Stimulated activated CD8-positive, alpha-beta memory T cell treated with anti-CD3 and anti-CD28 coated beads, Interleukin-15, amount 100 ng/mL, for 4 hours (primary cell): ENCODE results near the gene NPTX1.
A peak's percentile ranks its signal among the peaks of the same experiment; 100 is the strongest.

ENCODE experiments used
- DNase-seq, 2 donors: peaks; one replicate each; pipeline ENCODE4 v3.0.0-alpha.2; 2020; ENCODE audit warnings: low read depth in 2 of 2

NPTX1 gene

DNA sequence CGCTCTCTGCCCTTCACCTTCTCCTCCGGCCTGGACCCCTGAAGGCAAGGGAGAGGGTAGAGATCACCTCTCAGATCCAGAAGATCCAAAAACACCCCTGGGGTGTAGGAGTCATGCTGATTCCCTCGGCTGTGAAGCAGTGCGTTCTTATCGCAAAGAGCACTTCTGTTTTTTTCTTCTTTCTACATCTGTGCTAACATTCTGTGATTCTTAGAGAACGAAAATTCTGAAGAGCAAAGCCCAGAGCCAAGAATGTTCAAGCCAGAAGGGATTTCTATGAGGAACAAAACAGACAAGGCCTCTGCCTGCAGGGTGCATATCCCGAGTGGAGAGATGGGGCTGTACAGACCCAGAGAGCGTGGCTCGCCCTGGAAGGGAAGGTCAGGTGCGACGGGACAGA is 17.2 kb downstream of the NPTX1 start:
- DNase-seq: no peak

GRCh38 chr17:80458016-80458415 is 18.4 kb downstream of the NPTX1 start:
- no peak for DNase-seq

GRCh38 chr17:80457236-80457856 is 19.1 kb downstream of the NPTX1 start:
- DNase-seq: no peak

- DNase-seq: no peak
Observed at GRCh38 chr17:80456465-80457235, 19.8 kb downstream of the NPTX1 start.

DNA sequence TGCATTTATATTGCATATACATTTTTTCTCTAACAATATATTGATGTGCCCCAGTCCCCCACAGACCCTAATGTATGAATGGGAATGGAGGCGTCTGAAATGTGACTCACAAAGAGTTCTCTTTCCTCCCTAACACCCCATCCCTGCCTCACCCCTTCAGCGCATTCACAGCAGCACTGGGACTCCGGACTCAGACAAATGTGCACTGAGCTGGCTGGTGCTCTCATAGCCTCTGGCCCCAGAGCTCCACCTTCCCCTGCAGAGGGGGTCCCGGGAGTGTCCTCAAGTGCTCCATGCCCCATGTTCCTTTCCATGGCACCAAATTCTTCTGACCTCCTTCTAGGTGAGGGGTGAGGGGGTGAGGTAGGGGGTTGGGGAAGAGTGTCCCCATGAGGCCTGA is 20.6 kb downstream of the NPTX1 start:
- no peak for DNase-seq

DNA sequence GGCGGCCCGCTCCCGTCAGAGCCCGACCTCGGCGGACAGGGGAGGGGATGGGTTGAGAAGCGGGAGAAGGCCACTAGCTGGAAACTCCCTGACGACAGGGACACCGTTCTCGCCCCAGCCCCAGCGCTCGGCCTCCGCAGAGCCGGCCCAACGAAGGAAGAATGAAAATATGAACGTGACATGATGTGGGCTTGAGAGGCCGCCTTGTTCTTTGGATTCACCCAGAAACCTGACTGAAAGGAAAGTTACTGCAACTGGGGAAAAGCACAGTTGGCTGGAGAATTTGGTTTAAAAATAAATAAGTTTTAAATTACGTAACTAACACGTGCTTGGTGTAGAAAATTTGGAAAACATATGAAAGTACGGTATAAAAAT is 21.1 kb downstream of the NPTX1 start:
- peak in 1 of 2 donors; percentile 30 for DNase-seq

DNA sequence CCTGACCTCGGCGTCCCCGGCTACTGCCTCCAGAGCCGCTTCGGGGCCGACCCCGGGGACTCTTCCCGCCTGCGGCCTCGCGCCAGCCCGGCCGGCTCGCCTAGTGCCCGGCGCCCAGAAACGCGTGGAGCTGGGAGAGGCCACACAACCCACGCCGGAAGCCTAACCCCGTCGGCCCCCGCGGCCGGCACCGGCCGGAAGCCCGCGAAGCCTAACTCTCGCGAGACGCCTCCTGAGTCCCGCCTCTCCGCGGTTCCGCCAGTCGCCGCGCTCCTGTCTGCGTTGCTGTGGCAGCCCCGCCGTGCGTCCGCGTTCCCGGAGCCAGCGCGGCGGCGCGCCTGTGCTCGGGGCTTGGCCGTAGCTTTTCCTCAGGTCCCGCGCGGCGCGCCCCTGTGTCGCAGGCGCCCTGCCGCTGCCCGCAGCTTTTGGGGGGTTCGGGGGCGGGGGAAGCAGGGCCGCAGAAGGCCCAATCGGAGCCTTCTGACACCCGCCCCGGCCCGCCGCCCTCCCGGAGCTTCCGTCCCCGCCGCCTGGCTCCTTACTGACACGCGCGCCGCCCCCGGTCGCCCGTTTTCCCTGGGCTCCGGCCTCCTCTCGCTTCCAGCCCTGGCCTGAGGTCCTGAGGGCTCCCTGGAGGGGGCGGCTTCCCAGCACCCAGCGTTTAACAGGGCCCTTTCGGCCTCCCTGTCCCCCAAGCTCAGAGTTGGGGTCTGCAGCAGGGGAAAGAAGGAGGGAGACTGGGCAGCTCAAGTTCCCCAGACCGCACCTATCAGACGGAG is 21.7 kb downstream of the NPTX1 start:
- peak; percentile 89 to 95 for DNase-seq

DNA sequence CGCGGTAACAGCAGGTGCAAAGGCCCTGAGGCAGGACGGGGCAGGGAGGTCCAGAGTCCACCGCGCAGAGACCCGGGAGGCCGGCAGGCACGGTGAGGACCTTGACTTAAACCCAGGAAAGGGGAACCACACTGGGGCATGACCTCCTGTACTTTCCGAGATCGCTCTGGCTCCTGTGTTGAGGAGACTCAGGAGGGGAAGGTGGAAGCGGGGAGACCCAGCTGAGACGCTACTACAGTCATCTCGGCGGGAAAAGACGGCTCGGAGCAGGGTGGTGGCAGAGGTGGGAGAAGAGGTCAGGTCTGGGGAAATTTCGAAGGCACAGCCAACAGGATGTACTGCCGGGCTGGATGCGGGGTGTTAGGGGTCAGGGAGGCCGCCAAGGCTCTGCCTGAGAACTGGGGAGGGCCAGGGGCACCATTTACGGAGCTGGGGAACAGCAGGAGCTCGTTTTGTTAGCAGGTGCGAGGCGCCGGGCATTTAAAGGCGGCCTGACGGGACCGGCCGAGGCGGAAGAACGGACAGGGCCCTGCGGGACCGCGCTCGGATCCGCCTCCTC is 22.3 kb downstream of the NPTX1 start:
- DNase-seq: no peak

DNA sequence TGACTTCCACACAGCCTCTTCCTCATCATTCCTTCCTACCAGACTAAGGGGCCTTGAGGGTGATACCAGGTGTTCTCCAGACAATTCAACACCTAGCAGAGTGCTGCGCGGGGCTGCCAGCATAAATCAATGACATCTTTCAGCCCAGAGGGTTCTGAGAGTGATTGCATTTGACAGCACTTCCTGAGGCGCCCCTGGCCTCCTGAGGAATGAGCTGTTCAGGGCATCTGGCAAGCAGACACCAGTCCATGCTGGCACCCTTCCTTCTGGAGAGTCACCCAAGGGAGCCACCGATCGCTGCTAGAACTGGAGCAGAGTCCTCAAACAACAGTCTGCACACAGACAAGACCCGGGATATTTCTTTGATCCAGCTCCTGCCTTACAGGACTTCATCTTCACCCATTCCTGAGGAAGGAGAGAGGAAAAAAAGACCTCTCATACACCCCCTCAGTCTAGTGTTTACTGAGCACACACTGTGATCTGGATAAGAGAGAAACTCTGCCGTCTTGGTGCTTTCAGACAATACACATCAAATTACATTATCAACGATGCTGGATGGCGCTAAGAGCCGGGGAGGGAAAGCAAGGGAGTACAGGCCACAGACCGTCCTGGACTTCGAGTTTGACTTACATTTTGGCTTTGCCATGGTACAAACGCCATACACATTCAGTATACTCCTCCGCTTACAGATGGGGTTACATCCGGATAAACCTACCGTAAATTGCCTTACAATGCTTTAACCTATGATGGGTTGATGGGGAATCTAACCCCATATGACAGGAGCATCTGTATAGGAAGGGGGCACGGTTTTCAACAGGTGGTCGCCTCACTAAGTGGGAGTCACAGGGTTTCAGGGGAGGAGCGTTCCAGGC is 23.0 kb downstream of the NPTX1 start:
- no peak for DNase-seq

- DNase-seq: no peak
Observed at GRCh38 chr17:80452173-80452915, 24.1 kb downstream of the NPTX1 start.

GRCh38 chr17:80451104-80451775 is 25.2 kb downstream of the NPTX1 start:
- no peak for DNase-seq

DNA sequence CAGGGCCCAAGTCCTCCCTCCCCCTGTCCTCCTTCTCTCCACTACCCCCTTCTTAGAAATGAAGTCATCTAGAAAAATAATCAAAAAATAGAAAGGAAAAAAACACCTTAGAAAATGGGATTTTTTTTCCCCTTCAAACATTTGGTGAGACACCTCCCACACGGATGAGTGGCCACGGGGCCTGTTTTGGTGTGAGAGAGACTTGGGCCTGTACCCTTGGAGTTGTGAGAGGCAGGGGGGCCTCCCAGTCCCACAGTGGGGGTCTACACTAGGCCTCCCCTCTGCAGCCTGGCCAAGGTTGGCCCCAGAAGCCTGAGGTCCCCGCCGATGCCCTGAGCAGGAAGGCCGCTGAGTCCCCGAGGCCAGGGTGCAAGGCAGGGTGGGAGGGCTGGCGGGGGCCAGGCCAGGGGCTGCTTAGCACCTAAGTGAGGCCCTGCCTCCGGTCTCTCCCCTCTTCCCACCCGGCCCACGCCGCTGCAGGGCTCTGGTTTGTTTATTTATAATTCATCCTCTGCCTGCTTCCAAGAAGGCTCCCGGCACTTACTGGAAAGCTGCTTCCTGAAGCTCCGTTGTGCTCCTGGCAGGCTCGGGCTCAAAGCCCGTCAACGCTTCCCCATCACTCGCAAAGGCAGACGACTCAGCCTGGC is 26.4 kb downstream of the NPTX1 start:
- DNase-seq: no peak

DNA sequence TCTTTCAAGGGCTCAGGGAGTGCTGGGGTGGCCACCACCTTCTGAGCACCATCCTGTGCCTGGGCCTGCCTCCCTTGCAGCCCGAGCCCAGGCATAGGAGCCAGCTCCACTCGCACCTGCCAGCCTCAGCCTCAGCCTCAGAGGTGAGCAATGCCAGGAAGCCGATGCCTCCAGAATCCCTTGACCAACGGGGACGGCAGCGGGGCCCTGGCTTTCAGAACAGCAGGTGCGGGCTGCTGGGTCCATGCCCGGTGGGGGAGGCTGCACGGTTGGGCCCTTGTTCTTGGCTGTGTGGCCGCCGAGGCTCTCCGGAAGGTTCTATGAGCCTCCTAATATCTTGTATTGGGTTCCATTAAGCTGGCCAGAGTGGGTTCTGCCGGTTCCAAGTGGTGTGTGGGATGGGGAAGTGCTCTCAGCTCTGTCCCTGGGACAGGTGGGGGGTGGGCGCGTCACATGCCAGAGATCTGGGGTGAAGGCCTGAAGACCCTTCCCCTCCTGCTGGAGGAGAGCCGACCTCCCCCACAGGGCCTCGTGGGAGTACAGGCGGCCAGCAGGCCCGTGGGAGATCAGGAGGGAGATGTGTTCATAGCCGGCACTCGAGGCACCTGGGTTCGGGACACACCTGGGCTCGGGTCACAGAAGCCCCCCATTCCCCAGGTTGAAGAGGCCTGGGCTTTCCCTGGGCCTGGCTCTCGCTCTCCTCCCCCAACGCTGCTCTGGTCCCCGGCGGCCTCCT is 27.0 kb downstream of the NPTX1 start:
- no peak for DNase-seq

GRCh38 chr17:80447790-80448189 is 28.6 kb downstream of the NPTX1 start:
- DNase-seq: no peak

DNA sequence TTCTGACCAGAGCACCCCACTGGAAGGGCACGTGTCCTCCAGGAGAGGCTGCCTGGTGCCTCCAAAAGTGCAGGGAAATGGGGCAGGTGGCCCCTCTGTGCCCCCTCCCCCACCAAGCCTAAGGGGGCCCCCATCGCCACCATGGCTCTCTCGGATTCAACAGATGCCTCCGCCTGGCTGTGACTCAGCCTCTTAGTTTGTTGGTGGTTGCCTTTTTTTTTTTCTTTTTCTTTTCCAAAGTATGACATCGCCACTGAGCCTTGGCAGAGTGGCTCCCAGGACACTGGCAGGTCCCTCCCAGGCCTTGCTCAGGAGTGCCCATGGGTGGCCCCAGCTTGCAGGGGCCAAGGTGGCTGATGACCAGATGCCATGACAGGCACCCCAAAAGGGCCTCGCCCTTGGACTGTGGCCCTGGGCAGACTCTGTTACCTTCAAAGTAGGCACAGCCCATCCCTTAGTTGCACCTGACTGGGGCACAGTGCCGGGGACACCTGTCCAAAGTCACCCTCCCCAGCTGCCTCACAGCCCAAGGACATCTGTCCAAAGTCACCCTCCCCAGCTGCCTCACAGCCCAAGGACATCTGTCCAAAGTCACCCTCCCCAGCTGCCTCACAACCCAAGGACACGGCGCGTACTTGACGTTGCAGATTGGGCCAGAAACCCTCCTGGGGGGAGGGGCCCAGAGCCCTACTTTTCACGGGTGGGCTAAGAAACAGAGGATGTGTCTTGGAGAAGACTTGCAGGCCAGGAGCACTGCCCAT is 29.6 kb downstream of the NPTX1 start:
- no peak for DNase-seq

DNA sequence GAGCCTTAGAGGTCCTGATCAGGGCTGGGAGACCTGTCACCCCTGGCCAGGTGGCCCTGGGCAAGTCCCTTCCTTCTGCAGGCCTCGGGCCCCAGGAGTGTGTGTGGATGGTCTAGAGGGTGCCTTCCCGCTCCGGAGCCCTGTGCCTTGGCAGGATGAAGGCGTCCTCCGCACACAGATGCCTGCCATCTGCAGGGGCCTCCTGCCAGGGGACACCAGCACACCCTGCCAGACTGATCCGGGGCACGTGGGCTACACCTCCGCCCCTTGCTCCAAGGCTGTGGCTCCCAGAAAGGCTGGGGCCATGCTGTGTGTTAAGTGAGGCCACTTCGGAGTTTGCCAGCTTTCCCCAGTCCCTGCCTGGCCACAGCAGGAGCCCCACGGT is 30.7 kb downstream of the NPTX1 start:
- DNase-seq: no peak

GRCh38 chr17:80445007-80445725 is 31.2 kb downstream of the NPTX1 start:
- DNase-seq: no peak

- DNase-seq: no peak
Observed at GRCh38 chr17:80444644-80444979, 31.8 kb downstream of the NPTX1 start.
